Panc1 (cell line): ENCODE data around the gene MAGEE2.

ENCODE experiments used
- CTCF ChIP-seq: fragments of 450-650 bp; IDR thresholded peaks from 2 replicates; pipeline ENCODE4 v1.5.1; 2017; ENCODE audit warnings: mild to moderate bottlenecking
- POLR2AphosphoS5 ChIP-seq: IDR thresholded peaks from 2 replicates; pipeline ENCODE4 v1.6.1; 2012; ENCODE audit warnings: mild to moderate bottlenecking, low read depth, low read length, moderate library complexity
- REST ChIP-seq, 2 experiments: IDR thresholded peaks; 2 replicates each; pipeline ENCODE4 v1.6.1; 2011 to 2012; ENCODE audit warnings: low read depth in 2 of 2, control low read depth in 1 of 2, low read length in 1 of 2, mild to moderate bottlenecking in 1 of 2, moderate library complexity in 1 of 2; ENCODE audit not compliant: insufficient read depth in 1 of 2
- TCF7L2 ChIP-seq: IDR thresholded peaks from 2 replicates; pipeline ENCODE4 v1.6.1; 2011; ENCODE audit warnings: mild to moderate bottlenecking, low read depth, low read length, inconsistent platforms

DNA sequence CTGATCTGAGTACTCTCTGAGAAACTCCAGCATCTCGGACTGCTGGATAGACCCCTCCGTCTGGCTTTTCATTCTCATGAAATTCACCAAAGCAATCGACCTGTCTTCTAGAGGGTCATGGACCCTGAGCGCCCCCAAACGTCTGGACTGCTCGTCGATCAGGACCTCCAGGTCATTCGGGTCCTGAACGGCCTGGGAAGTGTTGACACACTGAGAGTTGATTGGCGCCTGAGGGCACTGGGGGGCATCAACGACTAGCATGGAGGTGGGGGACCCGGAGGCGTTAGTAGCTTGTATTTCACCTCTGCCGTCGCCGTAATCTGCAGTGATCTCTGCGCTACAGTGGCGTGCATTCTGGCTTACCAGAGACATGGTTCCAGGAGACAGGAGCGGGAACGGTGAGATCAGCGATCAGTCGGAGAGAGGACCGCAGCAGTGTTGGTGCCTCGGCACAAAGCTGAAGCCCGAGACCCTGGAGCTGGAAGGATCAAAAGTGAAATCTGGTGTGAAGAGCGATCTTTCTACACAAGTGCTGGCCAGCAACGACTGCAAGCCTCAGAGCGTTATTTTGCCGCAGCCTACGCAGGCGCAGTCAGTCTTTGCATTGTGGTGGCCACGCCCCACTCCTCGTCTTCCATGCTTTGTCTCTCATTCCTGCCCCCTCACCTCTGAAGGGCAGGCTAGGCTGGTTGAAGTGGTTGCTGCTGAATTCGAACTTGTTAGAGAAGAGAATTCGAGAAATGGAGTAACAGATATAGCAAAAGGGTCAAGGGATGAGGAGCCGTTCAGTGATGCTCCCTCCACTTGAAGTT is at the start of gene MAGEE2:
- TF ChIP-seq CTCF (no peak), REST (IDR thresholded peaks at IDR 0.05; ENCODE audit: insufficient read depth in 1 of 2, low read depth in 2 of 2, low read length in 1 of 2) (no peak), POLR2AphosphoS5 (no peak), TCF7L2 (no peak)
